Measurements from ENCODE around the gene RNU6-9. TPM values are rescaled to one million over a fixed set of nuclear protein-coding genes. Genes with fewer than 3 reads are reported as not detected.
A peak's percentile ranks its signal among the peaks of the same experiment; 100 is the strongest.

Gene RNU6-9
- not detected in 3 replicates for total RNA-seq
- long read RNA-seq = 0 reads

DNA sequence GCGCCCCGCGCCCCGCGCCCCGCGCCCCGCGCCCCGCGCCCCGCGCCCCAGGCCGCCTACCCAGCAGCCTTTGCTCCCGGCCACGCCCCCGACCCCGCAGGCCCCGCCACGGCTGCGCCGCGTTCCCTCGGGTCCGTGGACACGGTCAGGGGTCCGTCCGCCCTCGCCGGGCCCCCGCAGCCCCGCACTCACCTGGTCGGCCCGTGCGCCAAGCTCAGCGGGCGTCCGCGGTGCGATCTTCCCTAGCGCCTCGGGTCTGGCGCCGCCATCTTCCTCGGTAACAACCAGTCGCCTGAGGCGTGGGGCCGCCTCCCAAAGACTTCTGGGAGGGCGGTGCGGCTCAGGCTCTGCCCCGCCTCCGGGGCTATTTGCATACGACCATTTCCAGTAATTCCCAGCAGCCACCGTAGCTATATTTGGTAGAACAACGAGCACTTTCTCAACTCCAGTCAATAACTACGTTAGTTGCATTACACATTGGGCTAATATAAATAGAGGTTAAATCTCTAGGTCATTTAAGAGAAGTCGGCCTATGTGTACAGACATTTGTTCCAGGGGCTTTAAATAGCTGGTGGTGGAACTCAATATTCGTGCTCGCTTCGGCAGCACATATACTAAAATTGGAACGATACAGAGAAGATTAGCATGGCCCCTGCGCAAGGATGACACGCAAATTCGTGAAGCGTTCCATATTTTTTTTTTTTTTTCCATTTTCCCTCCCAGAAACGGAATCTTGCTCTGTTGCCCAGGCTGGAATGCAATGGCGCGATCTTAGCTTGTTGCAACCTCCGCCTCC is at the start of gene RNU6-9, which contains the start of gene MED16:
Gene RNU6-9, plus strand, starts transcription at position 591 of the 796 bp plus-strand sequence.
Gene MED16, minus strand, starts transcription at position 294 of the 796 bp plus-strand sequence. CDS start 2,056 bp downstream, outside the sequence.
- Mint-ChIP-seq H3K36me3 (ENCODE audit: low read depth) (peaks cover 6% of the 10 kb centered on the region), H3K4me3 (ENCODE audit: unreplicated experiment) (peak within 1 kb of the TSS; percentile 82), H3K27ac (ENCODE audit: unreplicated experiment) (peak within 1 kb of the TSS; percentile 97), H3K27me3 (ENCODE audit: low read depth) (no peaks in the 10 kb centered on the region), H3K4me1 (ENCODE audit: low read depth) (peaks cover 16% of the 10 kb centered on the region), H3K9me3 (ENCODE audit: low read depth) (no peaks in the 10 kb centered on the region)
- TF ChIP-seq, protein P1, sequence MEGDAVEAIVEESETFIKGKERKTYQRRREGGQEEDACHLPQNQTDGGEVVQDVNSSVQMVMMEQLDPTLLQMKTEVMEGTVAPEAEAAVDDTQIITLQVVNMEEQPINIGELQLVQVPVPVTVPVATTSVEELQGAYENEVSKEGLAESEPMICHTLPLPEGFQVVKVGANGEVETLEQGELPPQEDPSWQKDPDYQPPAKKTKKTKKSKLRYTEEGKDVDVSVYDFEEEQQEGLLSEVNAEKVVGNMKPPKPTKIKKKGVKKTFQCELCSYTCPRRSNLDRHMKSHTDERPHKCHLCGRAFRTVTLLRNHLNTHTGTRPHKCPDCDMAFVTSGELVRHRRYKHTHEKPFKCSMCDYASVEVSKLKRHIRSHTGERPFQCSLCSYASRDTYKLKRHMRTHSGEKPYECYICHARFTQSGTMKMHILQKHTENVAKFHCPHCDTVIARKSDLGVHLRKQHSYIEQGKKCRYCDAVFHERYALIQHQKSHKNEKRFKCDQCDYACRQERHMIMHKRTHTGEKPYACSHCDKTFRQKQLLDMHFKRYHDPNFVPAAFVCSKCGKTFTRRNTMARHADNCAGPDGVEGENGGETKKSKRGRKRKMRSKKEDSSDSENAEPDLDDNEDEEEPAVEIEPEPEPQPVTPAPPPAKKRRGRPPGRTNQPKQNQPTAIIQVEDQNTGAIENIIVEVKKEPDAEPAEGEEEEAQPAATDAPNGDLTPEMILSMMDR (IDR thresholded peaks at IDR 0.05) = no peak
- peak; percentile 98 for DNase-seq (ENCODE audit: low spot score)

DNA sequence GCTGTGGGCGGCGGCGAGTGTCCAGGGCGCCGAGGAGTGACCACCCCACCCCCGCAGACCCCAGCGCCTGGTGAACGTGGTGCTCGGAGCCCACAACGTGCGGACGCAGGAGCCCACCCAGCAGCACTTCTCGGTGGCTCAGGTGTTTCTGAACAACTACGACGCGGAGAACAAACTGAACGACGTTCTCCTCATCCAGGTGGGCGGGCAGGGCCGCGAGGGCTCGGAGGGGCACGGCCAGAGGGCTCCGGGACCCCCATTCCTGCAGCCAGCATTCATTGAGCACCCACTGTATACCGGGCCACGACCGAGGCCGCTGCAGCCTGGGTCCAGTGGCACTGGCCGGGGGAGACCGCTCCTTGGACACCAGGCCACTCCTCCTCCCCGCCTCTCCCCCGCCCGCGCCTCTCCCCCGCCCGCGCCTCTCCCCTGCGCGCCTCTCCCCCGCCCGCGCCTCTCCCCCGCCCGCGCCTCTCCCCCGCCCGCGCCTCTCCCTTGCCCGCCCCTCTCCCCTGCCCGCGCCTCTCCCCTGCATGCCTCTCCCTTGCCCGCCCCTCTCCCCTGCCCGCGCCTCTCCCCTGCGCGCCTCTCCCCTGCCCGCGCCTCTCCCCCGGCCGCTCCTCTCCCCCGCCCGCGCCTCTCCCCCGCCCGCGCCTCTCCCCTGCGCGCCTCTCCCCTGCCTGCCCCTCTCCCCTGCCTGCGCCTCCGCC is 49.3 kb upstream of the RNU6-9 start:
- TF ChIP-seq, protein P1 (IDR thresholded peaks at IDR 0.05) = no peak
- no peaks in the 10 kb centered on the region for H3K9me3 Mint-ChIP-seq (ENCODE audit: low read depth)
- DNase-seq (ENCODE audit: low spot score) = no peak
- peaks cover 15% of the 10 kb centered on the region for H3K27me3 Mint-ChIP-seq (ENCODE audit: low read depth)
- H3K36me3 Mint-ChIP-seq (ENCODE audit: low read depth) = peaks cover 1% of the 10 kb centered on the region
- no peak overlapping the region for H3K4me3 Mint-ChIP-seq (ENCODE audit: unreplicated experiment)
- H3K27ac Mint-ChIP-seq (ENCODE audit: unreplicated experiment) = no peak overlapping the region
- peaks cover 7% of the 10 kb centered on the region for H3K4me1 Mint-ChIP-seq (ENCODE audit: low read depth)

DNA sequence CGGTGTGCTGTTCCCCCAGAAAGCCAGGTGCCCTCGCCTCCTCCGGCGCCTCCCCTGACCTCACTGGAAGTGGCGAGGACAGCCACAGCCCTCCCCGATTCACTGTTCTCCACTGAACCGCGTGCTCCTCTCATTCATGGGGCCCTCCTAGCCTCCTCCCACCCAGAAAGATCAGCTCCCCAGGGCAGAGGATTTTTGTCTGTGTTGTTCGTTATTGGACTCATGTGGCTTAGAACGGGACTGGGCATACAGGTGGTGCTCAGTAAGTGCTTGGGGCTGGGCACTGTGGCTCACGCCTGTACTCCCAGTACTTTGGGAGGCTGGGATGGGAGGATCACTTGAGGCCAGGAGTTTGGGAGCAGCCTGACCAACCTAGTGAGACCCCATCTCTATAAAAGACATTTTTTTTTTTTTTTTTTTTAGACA is 48.7 kb upstream of the RNU6-9 start:
- peaks cover 7% of the 10 kb centered on the region for H3K4me1 Mint-ChIP-seq (ENCODE audit: low read depth)
- H3K36me3 Mint-ChIP-seq (ENCODE audit: low read depth) = peaks cover 1% of the 10 kb centered on the region
- no peak overlapping the region for H3K27ac Mint-ChIP-seq (ENCODE audit: unreplicated experiment)
- no peak for DNase-seq (ENCODE audit: low spot score)
- TF ChIP-seq, protein P1 (IDR thresholded peaks at IDR 0.05) = no peak
- no peaks in the 10 kb centered on the region for H3K9me3 Mint-ChIP-seq (ENCODE audit: low read depth)
- H3K4me3 Mint-ChIP-seq (ENCODE audit: unreplicated experiment) = peak overlapping the region; percentile 38
- H3K27me3 Mint-ChIP-seq (ENCODE audit: low read depth) = peaks cover 15% of the 10 kb centered on the region

DNA sequence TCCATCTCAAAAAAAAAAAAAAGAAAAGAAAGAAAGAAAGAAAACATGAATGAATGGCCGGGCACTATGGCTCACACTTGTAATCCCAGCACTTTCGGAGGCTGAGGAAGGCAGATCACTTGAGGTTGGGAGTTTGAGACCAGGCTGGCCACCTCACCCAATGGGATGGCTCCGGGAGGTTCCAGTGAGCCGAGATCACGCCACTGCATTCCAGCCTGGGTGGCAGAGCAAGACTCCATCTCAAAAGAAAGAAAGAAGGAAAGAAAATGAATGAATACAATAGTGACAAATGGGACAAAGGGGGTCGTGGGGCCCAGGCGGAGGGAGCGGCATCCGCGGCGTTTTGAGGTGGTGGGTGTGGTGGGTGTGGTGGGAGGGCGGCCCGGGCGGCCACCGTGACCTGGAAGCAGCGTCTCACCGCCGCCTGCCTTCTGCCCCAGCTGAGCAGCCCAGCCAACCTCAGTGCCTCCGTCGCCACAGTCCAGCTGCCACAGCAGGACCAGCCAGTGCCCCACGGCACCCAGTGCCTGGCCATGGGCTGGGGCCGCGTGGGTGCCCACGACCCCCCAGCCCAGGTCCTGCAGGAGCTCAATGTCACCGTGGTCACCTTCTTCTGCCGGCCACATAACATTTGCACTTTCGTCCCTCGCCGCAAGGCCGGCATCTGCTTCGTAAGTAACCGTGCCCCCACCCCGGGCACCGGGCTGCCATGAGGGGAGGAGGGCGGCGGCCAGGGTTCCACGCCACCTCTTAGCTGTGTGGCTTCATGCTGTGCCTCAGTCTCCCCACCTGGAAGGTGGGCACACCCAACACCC is 47.4 kb upstream of the RNU6-9 start:
- Mint-ChIP-seq H3K4me1 (ENCODE audit: low read depth) (peaks cover 15% of the 10 kb centered on the region), H3K4me3 (ENCODE audit: unreplicated experiment) (no peak overlapping the region), H3K27ac (ENCODE audit: unreplicated experiment) (no peak overlapping the region), H3K27me3 (ENCODE audit: low read depth) (peaks cover 15% of the 10 kb centered on the region), H3K9me3 (ENCODE audit: low read depth) (no peaks in the 10 kb centered on the region), H3K36me3 (ENCODE audit: low read depth) (peaks cover 1% of the 10 kb centered on the region)
- no peak for DNase-seq (ENCODE audit: low spot score)
- TF ChIP-seq, protein P1 (IDR thresholded peaks at IDR 0.05) = no peak
